Measurements from ENCODE around the gene PTPRT.

DNA sequence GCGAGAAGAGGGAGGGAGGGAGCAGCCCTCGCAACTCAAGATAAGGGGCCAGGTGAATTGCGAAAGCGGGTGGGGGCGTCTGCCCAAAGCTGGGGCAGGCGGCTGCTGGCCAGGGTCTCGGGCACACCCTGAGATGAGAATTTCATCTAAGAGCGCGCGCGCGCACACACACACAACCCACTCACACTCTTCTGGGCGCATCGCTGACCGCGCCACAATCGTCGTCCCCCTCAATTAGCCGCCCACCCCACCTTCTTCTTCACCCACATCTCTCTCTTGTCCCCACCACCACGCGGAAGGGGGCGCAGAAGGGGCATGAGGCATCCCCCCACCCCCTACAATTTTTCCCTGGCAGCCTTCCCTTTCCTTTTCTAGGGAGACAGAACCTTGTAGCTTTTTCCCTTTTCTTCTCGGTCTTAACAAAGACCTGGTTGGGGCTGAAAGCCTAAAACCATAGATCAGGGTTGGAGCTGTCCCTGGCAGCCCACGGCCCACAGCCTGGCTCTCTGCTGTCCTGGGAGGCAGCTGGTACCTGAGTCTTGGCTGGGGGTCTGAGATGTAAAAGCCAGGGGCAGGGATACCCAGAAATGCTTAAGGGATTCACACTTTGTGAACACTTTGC is 737 bp upstream of the PTPRT start:
- TF ChIP-seq CTCF (IDR thresholded peaks at IDR 0.05; ENCODE audit: insufficient read depth, low read length, poor library complexity, severe bottlenecking) (no peak), EZH2phosphoT487 (conservative IDR thresholded peaks at IDR 0.05; ENCODE audit: low read length) (no peak)

Measured in SU-DHL-6 (cell line).